ENCODE results near the gene ALCAM. TPM values are rescaled to one million over a fixed set of nuclear protein-coding genes. Genes with fewer than 3 reads are reported as not detected.

Gene ALCAM
- polyA plus RNA-seq, 1 donor from 2014 or later = 94.7 TPM

DNA sequence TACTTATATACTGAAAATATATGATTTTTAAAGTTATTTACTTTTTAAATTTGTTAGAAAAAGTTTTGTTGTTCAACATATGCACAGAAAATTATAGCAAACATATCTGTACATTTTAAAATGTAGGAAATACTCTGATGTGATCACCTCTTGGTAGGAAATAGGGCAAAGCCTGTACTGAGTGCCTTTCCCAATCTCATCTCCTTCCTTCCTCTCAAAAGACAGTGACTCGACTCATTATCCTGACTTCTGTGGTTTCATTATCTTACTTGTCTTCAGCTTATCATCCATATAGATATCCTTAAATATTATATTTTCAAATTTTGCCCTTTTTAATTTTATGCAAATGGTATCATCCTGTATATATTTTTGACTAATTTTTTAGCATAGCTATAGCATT lies 18.4 kb upstream of the ALCAM start:
- no peaks in the 10 kb centered on the region for H3K9me3 ChIP-seq (ENCODE audit: low read length)
- H2AFZ ChIP-seq (ENCODE audit: low read depth, low read length) = no peak overlapping the region
- no peaks in the 10 kb centered on the region for H3K27me3 ChIP-seq (ENCODE audit: insufficient read depth, low read depth, low read length)
- no peaks in the 10 kb centered on the region for H3K9me2 ChIP-seq (ENCODE audit: insufficient read depth, low read length)
- no peaks in the 10 kb centered on the region for H3K36me3 ChIP-seq (ENCODE audit: insufficient read depth, low read length)
- no peak overlapping the region for H3K27ac ChIP-seq (ENCODE audit: low read length)
- H3K79me2 ChIP-seq (replicated peaks; ENCODE audit: insufficient read depth, low read length) = no peaks in the 10 kb centered on the region
- no peaks in the 10 kb centered on the region for H3F3A ChIP-seq (ENCODE audit: insufficient read depth, low read length, poor library complexity, severe bottlenecking)
- no peak for TF ChIP-seq SMC3 (conservative IDR thresholded peaks at IDR 0.05; ENCODE audit: poor library complexity)
- TF ChIP-seq RAD21 (conservative IDR thresholded peaks at IDR 0.05) = no peak
- TF ChIP-seq, protein P1, sequence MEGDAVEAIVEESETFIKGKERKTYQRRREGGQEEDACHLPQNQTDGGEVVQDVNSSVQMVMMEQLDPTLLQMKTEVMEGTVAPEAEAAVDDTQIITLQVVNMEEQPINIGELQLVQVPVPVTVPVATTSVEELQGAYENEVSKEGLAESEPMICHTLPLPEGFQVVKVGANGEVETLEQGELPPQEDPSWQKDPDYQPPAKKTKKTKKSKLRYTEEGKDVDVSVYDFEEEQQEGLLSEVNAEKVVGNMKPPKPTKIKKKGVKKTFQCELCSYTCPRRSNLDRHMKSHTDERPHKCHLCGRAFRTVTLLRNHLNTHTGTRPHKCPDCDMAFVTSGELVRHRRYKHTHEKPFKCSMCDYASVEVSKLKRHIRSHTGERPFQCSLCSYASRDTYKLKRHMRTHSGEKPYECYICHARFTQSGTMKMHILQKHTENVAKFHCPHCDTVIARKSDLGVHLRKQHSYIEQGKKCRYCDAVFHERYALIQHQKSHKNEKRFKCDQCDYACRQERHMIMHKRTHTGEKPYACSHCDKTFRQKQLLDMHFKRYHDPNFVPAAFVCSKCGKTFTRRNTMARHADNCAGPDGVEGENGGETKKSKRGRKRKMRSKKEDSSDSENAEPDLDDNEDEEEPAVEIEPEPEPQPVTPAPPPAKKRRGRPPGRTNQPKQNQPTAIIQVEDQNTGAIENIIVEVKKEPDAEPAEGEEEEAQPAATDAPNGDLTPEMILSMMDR (IDR thresholded peaks at IDR 0.05; ENCODE audit: poor library complexity, severe bottlenecking) = no peak
- no peak for TF ChIP-seq TAF1 (IDR thresholded peaks at IDR 0.05; ENCODE audit: low read depth)
- no peak for TF ChIP-seq POLR2AphosphoS5 (IDR thresholded peaks at IDR 0.05)
- no peak for TF ChIP-seq MXI1 (conservative IDR thresholded peaks at IDR 0.05; ENCODE audit: poor library complexity, severe bottlenecking)
- TF ChIP-seq EZH2 (IDR thresholded peaks at IDR 0.05; ENCODE audit: borderline replicate concordance, insufficient read depth, low read length, poor library complexity, severe bottlenecking) = no peak
- H3K9ac ChIP-seq (ENCODE audit: low read length) = no peak overlapping the region
- no peak overlapping the region for H3K4me3 ChIP-seq (ENCODE audit: low read length)
- no peak overlapping the region for H3K4me2 ChIP-seq (ENCODE audit: low read length)
- H4K20me1 ChIP-seq (ENCODE audit: insufficient read depth) = no peaks in the 10 kb centered on the region

DNA sequence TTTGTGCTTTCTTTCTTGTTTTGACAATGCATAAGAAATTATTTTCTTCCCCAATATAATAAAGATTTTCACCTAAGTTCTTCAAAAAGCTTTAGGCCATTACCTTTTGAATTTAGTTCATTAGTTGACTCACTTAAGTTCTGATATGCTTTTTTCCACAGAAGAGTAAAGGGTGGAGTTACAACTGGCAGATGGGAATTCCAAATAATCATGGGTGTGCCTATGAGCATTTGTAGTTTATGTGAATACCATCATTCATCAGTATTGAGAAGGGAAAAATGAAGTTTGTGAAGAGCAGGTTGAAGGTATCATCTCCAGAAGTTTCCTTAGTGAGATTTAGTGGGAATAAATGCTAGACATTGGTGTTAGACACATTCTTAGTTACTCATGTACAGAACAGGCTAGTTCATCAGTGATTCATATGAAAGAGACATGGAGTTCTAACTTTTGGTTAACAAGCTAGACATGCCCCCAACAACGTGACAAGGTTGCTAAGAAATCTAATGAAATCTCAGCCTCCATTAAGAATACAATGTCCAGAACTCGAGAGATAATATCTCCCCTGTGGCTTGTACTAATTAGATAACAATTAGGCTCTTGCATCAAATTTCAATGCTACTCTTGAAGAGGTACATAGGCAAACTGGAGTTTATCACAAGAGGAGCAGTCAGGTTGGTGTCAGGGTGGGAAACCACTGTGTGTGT lies 16.9 kb upstream of the ALCAM start:
- no peak overlapping the region for H3K4me3 ChIP-seq (ENCODE audit: low read length)

More for the DNA sequence above, 16.9 kb upstream of the ALCAM start:
- H2AFZ ChIP-seq (ENCODE audit: low read depth, low read length) = no peak overlapping the region
- H3K27me3 ChIP-seq (ENCODE audit: insufficient read depth, low read depth, low read length) = peaks cover 3% of the 10 kb centered on the region
- H4K20me1 ChIP-seq (ENCODE audit: insufficient read depth) = no peaks in the 10 kb centered on the region
- no peaks in the 10 kb centered on the region for H3K36me3 ChIP-seq (ENCODE audit: insufficient read depth, low read length)
- no peaks in the 10 kb centered on the region for H3K9me2 ChIP-seq (ENCODE audit: insufficient read depth, low read length)
- H3F3A ChIP-seq (ENCODE audit: insufficient read depth, low read length, poor library complexity, severe bottlenecking) = no peaks in the 10 kb centered on the region
- no peak overlapping the region for H3K4me2 ChIP-seq (ENCODE audit: low read length)
- no peaks in the 10 kb centered on the region for H3K9me3 ChIP-seq (ENCODE audit: low read length)
- no peaks in the 10 kb centered on the region for H3K79me2 ChIP-seq (replicated peaks; ENCODE audit: insufficient read depth, low read length)
- H3K27ac ChIP-seq (ENCODE audit: low read length) = no peak overlapping the region
- H3K9ac ChIP-seq (ENCODE audit: low read length) = no peak overlapping the region
- TF ChIP-seq, protein P2, sequence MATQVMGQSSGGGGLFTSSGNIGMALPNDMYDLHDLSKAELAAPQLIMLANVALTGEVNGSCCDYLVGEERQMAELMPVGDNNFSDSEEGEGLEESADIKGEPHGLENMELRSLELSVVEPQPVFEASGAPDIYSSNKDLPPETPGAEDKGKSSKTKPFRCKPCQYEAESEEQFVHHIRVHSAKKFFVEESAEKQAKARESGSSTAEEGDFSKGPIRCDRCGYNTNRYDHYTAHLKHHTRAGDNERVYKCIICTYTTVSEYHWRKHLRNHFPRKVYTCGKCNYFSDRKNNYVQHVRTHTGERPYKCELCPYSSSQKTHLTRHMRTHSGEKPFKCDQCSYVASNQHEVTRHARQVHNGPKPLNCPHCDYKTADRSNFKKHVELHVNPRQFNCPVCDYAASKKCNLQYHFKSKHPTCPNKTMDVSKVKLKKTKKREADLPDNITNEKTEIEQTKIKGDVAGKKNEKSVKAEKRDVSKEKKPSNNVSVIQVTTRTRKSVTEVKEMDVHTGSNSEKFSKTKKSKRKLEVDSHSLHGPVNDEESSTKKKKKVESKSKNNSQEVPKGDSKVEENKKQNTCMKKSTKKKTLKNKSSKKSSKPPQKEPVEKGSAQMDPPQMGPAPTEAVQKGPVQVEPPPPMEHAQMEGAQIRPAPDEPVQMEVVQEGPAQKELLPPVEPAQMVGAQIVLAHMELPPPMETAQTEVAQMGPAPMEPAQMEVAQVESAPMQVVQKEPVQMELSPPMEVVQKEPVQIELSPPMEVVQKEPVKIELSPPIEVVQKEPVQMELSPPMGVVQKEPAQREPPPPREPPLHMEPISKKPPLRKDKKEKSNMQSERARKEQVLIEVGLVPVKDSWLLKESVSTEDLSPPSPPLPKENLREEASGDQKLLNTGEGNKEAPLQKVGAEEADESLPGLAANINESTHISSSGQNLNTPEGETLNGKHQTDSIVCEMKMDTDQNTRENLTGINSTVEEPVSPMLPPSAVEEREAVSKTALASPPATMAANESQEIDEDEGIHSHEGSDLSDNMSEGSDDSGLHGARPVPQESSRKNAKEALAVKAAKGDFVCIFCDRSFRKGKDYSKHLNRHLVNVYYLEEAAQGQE (IDR thresholded peaks at IDR 0.05; ENCODE audit: borderline replicate concordance) = no peak

Data from neural cell (in vitro differentiated cells).